ENCODE data around the gene PPP6R3. TPM values are rescaled to one million over a fixed set of nuclear protein-coding genes. Genes with fewer than 3 reads are reported as not detected.

Gene PPP6R3
- total RNA-seq, 1 donor, result 119 TPM

DNA sequence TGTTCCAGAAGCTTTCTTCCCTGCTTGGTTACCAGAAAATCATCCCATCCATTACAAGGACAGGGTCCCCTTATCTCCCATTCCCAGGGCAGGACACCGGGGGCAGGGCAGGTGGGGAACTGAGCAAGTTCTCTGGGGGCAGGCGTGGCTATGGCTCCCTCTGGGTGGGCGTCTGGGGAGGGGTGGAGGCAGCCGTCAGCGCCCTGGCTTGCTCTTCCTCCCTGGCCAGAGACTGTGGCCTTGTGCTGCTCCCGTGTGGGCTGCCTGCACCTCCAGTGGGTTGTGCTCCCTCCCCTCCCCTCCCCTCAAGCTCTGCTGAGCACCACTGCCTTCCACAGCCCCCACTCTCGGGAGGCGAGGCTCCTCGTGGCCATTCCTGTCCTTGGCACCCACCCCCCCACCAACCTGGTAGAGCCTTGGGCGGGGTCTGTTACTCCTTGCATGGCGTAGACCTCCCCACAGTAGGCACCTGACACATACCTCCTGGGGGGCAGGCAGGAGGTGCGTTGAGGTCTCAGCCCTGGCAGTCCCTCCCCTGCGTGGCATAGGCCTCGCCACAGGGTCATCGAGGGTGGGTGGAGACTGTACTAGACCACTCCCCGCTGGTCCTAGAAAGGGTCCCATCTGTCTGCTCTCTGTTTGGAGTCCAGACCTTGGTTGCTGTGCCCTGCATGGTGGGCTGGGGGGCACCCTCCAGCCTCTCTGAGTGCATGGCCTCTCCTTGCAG, 24.2 kb upstream of the PPP6R3 start:
- H3K4me3 ChIP-seq (ENCODE audit: low read depth, low read length), result no peak overlapping the region
- no peak for DNase-seq (ENCODE audit: low read depth)
- TF ChIP-seq, protein P1, sequence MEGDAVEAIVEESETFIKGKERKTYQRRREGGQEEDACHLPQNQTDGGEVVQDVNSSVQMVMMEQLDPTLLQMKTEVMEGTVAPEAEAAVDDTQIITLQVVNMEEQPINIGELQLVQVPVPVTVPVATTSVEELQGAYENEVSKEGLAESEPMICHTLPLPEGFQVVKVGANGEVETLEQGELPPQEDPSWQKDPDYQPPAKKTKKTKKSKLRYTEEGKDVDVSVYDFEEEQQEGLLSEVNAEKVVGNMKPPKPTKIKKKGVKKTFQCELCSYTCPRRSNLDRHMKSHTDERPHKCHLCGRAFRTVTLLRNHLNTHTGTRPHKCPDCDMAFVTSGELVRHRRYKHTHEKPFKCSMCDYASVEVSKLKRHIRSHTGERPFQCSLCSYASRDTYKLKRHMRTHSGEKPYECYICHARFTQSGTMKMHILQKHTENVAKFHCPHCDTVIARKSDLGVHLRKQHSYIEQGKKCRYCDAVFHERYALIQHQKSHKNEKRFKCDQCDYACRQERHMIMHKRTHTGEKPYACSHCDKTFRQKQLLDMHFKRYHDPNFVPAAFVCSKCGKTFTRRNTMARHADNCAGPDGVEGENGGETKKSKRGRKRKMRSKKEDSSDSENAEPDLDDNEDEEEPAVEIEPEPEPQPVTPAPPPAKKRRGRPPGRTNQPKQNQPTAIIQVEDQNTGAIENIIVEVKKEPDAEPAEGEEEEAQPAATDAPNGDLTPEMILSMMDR (IDR thresholded peaks at IDR 0.05; ENCODE audit: insufficient read depth, low read length), result no peak

DNA sequence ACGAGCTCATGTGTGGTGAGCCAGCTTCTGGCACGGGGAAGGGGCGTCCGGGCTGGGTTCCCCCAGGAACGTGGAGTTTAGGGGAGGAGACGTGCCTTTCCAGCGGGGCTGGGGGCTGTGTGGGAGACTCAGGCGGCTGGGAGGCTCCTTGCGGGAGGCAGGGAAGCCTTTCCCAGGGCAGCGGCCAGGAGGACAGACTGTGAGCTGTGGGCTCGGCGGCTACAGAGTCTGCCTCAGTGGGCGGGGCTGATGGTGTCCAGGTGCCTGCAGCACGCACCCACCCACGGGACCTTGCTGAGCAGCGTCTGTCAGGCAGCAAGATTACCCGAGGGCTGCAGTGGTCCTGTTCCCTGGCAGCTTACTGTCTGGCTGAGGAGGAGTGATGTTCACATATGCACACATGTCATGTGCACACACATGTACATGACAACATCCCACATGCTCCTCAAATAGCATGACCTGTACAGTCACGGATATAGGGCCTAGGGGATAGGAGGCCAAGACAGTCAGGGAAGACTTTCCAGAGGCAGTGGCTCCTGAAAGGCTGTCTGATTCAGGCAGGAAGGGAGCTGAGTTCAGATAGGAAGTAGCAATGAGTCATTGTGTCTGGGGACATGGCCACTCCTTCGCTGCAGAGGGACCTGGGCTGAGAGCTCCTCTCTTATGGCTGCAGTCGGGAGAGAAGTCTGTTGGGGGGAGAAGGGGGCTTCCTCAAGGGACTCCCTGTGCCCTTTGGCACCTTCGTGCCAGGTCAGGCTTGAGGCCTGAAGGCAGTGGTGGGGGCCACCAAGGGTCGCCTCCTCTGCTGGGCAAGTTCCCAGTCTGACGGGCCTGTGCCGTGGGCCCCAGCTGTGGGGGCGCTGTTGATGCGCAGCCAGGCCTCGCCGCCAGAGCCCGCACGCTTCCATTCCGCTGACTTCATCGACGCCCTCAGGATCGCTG, 23.3 kb upstream of the PPP6R3 start:
- DNase-seq (ENCODE audit: low read depth), result peak; percentile 60

DNA sequence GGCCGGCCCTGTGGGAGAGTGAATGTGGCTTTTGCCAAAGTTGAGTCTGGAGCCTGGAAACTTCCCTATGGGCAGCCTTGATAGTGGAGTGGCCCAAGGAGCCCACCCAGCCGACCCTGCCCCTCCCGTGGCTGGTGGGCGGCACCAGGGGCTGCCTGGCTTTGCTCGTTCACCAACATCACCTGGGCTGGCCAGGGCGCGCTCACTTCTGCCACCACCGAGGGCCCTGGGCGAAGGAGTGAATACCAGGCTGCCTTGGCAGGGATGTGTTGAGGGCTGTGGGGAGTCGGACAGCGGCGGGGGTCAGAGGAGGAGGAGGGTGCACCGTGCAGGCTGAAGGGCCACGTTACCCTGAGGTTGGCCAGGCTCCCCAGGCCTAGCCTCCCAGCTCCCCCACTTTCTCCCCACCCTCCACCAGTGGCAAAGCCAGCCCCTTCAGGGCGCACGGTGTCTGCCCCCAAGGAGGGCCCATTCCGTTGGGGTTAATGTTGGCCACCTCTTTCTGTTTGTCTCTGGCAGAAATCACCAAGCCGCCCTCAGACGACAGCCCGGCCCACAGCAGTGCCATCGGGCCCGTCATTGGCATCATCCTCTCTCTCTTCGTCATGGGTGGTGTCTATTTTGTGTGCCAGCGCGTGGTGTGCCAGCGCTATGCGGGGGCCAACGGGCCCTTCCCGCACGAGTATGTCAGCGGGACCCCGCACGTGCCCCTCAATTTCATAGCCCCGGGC, 22.5 kb upstream of the PPP6R3 start:
- H3K4me3 ChIP-seq (ENCODE audit: low read depth, low read length), result no peak overlapping the region
- no peak for DNase-seq (ENCODE audit: low read depth)
- TF ChIP-seq, protein P1 (IDR thresholded peaks at IDR 0.05; ENCODE audit: insufficient read depth, low read length), result no peak

More for the DNA sequence above, 23.3 kb upstream of the PPP6R3 start:
- H3K4me3 ChIP-seq (ENCODE audit: low read depth, low read length), result no peak overlapping the region
- TF ChIP-seq, protein P1 (IDR thresholded peaks at IDR 0.05; ENCODE audit: insufficient read depth, low read length), result no peak

DNA sequence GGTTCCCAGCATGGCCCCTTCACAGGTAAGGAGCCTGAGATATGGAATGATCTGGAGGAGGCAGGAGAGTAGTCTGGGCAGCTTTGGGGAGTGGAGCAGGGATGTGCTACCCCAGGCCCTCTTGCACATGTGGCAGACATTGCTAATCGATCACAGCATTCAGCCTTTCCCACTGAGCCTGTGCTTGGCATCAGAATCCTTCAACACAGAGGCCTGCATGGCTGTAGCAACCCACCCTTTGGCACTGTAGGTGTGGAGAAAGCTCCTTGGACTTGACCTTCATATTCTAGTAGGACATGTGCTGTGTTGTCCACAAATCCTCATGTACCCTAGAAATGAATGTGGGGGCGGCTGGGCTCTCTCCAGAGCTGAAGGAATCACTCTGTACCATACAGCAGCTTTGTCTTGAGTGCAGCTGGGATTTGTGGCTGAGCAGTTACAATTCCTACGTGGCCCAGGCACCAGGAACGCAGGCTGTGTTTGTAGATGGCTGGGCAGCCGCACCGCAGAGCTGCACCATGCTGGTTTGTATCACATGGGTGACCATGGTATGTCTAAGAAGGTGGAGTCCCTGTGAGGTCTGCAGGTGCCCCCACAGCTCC, 21.8 kb upstream of the PPP6R3 start:
- TF ChIP-seq, protein P1 (IDR thresholded peaks at IDR 0.05; ENCODE audit: insufficient read depth, low read length), result no peak
- DNase-seq (ENCODE audit: low read depth), result no peak
- no peak overlapping the region for H3K4me3 ChIP-seq (ENCODE audit: low read depth, low read length)

DNA sequence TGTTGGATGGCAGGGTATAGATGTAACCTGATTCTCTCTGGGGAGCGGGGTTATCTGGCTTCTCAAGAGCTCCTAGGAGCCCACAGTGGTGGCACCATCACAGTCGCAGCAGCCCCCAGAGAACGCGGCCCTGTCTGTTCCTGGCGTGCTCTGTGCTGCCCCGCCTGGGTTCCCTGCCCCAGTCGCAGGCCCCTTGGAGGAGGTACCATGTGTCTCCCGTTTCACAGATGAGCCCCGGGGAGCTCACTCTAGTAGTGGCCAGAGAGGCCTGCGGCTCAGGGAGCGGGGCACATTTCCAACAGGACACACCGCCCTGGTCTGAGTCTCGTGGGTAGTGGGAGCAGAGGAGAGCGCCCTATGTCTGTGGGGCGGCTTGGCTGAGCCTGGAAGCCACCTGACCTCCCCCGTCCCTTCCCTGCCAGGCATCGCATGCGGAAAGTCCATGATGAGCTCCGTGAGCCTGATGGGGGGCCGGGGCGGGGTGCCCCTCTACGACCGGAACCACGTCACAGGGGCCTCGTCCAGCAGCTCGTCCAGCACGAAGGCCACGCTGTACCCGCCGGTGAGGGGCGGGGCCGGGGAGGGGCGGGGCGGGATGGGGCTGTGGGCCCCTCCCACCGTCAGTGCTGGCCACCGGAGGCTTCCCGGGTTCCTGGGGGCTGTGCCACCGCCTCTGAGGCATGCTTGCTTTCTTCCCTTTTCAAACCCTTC, 21.0 kb upstream of the PPP6R3 start:
- TF ChIP-seq, protein P1 (IDR thresholded peaks at IDR 0.05; ENCODE audit: insufficient read depth, low read length), result no peak
- no peak overlapping the region for H3K4me3 ChIP-seq (ENCODE audit: low read depth, low read length)

More for the DNA sequence above, 21.0 kb upstream of the PPP6R3 start:
- no peak for DNase-seq (ENCODE audit: low read depth)

Data from fibroblast of the aortic adventitia (primary cell).